Right lobe of liver (tissue), 4 donors: Measurements from ENCODE around the gene KBTBD12.

Experiments used
- CTCF ChIP-seq, 4 donors: fragments of 200-600 bp in 3 of 4; fragments of 450-650 bp in 1 of 4; IDR thresholded peaks; one replicate each; pipeline versions ENCODE4 v1.5.1 to v1.8.0; 2016 to 2022; ENCODE audit warnings: antibody characterized with exemption in 4 of 4, mild to moderate bottlenecking in 2 of 4
- POLR2A ChIP-seq: fragments of 450-650 bp; IDR thresholded peaks from one replicate; pipeline ENCODE4 v1.6.1; 2017; ENCODE audit warnings: antibody characterized with exemption, mild to moderate bottlenecking
- donor health status: DM: no; HTN: no; CAD: no.
- donor health status: DM: no; HTN: no; CAD: no.
- donor health status: DM: no; HTN: yes; CAD: no.

- no peak for TF ChIP-seq POLR2A
- no peak for TF ChIP-seq CTCF (IDR thresholded peaks at IDR 0.05)
These were observed 47.0 kb upstream of the KBTBD12 start for GRCh38 chr3:127867986-127868385.
